ENCODE results near the gene PDPR. TPM values are rescaled to one million over a fixed set of nuclear protein-coding genes. Genes with fewer than 3 reads are reported as not detected.

The PDPR gene
- total RNA-seq, 1 experiment from 2014 or later, result 9.4 TPM

DNA sequence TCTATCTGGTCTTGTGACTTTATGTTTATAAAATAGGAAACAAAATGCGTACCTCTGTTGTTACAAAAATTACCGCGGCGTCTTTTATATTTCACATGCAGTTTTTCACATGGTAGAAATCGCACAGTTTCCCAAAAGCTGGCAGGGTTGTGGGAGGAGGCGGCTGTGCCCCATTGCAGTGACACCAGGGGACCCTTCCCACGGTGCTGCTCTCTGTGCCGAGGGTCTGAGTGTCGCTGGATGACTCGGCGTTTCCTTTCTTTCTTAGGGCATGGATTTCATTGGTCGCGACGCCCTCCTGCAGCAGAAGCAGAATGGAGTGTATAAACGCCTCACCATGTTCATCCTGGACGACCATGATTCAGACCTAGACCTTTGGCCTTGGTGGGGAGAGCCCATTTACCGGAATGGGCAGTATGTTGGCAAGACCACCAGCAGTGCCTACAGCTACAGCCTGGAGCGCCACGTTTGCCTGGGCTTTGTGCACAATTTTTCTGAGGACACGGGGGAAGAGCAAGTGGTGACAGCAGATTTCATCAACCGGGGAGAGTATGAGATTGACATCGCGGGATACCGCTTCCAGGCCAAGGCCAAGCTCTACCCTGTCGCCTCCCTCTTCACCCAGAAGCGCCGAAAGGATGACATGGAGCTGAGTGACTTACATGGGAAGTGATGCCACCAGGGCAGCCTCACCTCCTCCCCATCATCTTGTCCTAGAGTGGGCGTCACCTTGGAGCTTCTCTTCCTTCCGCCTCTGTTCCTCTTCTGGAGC, 42.3 kb downstream of the PDPR start:
- TF ChIP-seq EZH2 (IDR thresholded peaks at IDR 0.05; ENCODE audit: low read length, unreplicated experiment), result no peak
- no peak for TF ChIP-seq EZH2phosphoT487 (IDR thresholded peaks at IDR 0.05; ENCODE audit: borderline replicate concordance, low read length)
- H3K4me1 ChIP-seq (ENCODE audit: insufficient read depth, low read length), result no peaks in the 10 kb centered on the region
- BruUV-seq (replicated peaks), result no TSS peak
- H3K27me3 ChIP-seq (ENCODE audit: low read length), result no peaks in the 10 kb centered on the region
- H3K4me3 ChIP-seq (ENCODE audit: low read length), result no peak overlapping the region
- H4K20me1 ChIP-seq (ENCODE audit: low read length), result no peaks in the 10 kb centered on the region
- H3K79me2 ChIP-seq (ENCODE audit: low read length), result no peaks in the 10 kb centered on the region
- H3K27ac ChIP-seq (ENCODE audit: low read length), result no peak overlapping the region
- H3K9me3 ChIP-seq (ENCODE audit: low read length), result no peaks in the 10 kb centered on the region
- no peak for DNase-seq
- H3K9me2 ChIP-seq (replicated peaks; ENCODE audit: low read length), result no peaks in the 10 kb centered on the region
- ATAC-seq, result no peak
- no peak overlapping the region for H3K9ac ChIP-seq (ENCODE audit: low read length)
- H2AFZ ChIP-seq (ENCODE audit: low read length), result no peak overlapping the region
- CTCF ChIA-PET, result no interaction called here
- H3K4me2 ChIP-seq (ENCODE audit: low read length), result no peak overlapping the region
- peaks cover 36% of the 10 kb centered on the region for H3K36me3 ChIP-seq (ENCODE audit: low read depth, low read length)
- intact Hi-C loops (cut with micrococcal nuclease), result no loop called here
- POLR2A ChIA-PET (ENCODE audit: unreplicated experiment), result no interaction called here
- H3F3A ChIP-seq (ENCODE audit: low read length, unreplicated experiment), result no peaks in the 10 kb centered on the region

- CTCF ChIA-PET, result no interaction called here
Measured at GRCh38 chr16:70157105-70157476, 43.0 kb downstream of the PDPR start.

DNA sequence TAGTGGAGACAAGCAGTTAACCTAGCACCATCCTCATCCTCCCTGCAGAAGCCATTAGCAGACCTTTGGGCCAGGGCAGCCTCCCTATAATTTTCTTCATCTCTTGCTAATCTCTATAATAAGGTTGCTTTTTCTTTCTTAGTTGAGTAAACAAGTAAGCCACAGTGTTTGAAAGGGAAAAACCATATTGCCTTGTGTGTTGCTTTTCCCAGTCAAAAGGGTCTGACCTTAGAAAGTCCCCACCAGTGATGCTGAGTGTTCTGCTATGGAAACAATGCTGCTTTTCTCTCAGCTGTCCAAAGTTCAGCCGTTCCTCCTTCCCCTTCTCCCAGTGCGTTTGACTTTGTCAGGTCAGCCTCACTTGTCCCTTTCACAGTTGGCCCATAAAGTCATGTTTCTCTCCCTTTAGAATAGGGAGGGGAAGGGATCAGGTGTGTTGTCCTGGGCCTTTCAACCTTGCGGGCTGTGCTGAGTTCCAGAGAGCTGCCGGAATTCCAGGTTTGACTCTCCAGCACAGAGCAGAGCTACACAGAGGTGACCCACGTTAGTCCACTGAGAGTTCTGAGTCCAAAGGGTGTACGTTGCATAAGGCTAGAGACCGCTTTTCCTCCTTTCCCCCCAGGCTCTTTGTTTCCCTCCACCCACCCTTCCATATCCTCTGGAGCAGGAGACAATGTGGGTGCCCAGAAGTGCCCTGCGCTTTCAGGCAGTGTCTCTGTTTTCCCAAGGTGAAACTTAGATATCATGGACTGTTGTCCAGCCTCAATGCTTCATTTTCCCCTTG, 43.5 kb downstream of the PDPR start:
- Histone ChIP-seq H4K20me1 (ENCODE audit: low read length) (no peaks in the 10 kb centered on the region), H2AFZ (ENCODE audit: low read length) (no peak overlapping the region), H3F3A (ENCODE audit: low read length, unreplicated experiment) (no peaks in the 10 kb centered on the region), H3K27ac (ENCODE audit: low read length) (no peak overlapping the region), H3K4me1 (ENCODE audit: insufficient read depth, low read length) (peaks cover 13% of the 10 kb centered on the region), H3K79me2 (ENCODE audit: low read length) (no peaks in the 10 kb centered on the region), H3K36me3 (ENCODE audit: low read depth, low read length) (peaks cover 27% of the 10 kb centered on the region), H3K4me2 (ENCODE audit: low read length) (no peak overlapping the region), H3K9me2 (replicated peaks; ENCODE audit: low read length) (no peaks in the 10 kb centered on the region), H3K9ac (ENCODE audit: low read length) (no peak overlapping the region), H3K9me3 (ENCODE audit: low read length) (no peaks in the 10 kb centered on the region), H3K4me3 (ENCODE audit: low read length) (no peak overlapping the region), H3K27me3 (ENCODE audit: low read length) (no peaks in the 10 kb centered on the region)
- ChIA-PET POLR2A (ENCODE audit: unreplicated experiment) (no interaction called here), CTCF (no interaction called here)
- no TSS peak for BruUV-seq (replicated peaks)
- TF ChIP-seq EZH2phosphoT487 (IDR thresholded peaks at IDR 0.05; ENCODE audit: borderline replicate concordance, low read length), result no peak
- no peak for TF ChIP-seq CTCF (conservative IDR thresholded peaks at IDR 0.05; ENCODE audit: low read depth, low read length)
- TF ChIP-seq EZH2 (IDR thresholded peaks at IDR 0.05; ENCODE audit: low read length, unreplicated experiment), result no peak
- ATAC-seq (no peak), DNase-seq (no peak)
- intact Hi-C loops (cut with micrococcal nuclease), result no loop called here

More at GRCh38 chr16:70157105-70157476, 43.0 kb downstream of the PDPR start:
- H3K79me2 ChIP-seq (ENCODE audit: low read length), result no peaks in the 10 kb centered on the region
- no peak for TF ChIP-seq EZH2phosphoT487 (IDR thresholded peaks at IDR 0.05; ENCODE audit: borderline replicate concordance, low read length)
- no peak for TF ChIP-seq EZH2 (IDR thresholded peaks at IDR 0.05; ENCODE audit: low read length, unreplicated experiment)
- no peak for TF ChIP-seq CTCF (conservative IDR thresholded peaks at IDR 0.05; ENCODE audit: low read depth, low read length)
- H3K9me3 ChIP-seq (ENCODE audit: low read length), result no peaks in the 10 kb centered on the region
- no peak overlapping the region for H3K4me2 ChIP-seq (ENCODE audit: low read length)
- peaks cover 7% of the 10 kb centered on the region for H3K4me1 ChIP-seq (ENCODE audit: insufficient read depth, low read length)
- no peak overlapping the region for H3K9ac ChIP-seq (ENCODE audit: low read length)
- DNase-seq (no peak), ATAC-seq (no peak)
- no TSS peak for BruUV-seq (replicated peaks)
- H3K27me3 ChIP-seq (ENCODE audit: low read length), result no peaks in the 10 kb centered on the region
- no peaks in the 10 kb centered on the region for H4K20me1 ChIP-seq (ENCODE audit: low read length)
- H2AFZ ChIP-seq (ENCODE audit: low read length), result no peak overlapping the region
- POLR2A ChIA-PET (ENCODE audit: unreplicated experiment), result no interaction called here
- no peak overlapping the region for H3K27ac ChIP-seq (ENCODE audit: low read length)
- H3F3A ChIP-seq (ENCODE audit: low read length, unreplicated experiment), result no peaks in the 10 kb centered on the region
- no peak overlapping the region for H3K4me3 ChIP-seq (ENCODE audit: low read length)
- intact Hi-C loops (cut with micrococcal nuclease), result no loop called here
- peaks cover 31% of the 10 kb centered on the region for H3K36me3 ChIP-seq (ENCODE audit: low read depth, low read length)
- H3K9me2 ChIP-seq (replicated peaks; ENCODE audit: low read length), result no peaks in the 10 kb centered on the region

All from PC-3 (cell line).